Measurements from ENCODE around the gene SORCS2. TPM values are rescaled to one million over a fixed set of nuclear protein-coding genes. Genes with fewer than 3 reads are reported as not detected.

Gene SORCS2
- polyA plus RNA-seq, 1 donor (not counting 4 experiments of a cell fraction or from before 2014, with no cell fraction given) = 0.09 TPM

- no peaks in the 10 kb centered on the region for H3K9me1 ChIP-seq (ENCODE audit: control insufficient read depth, extremely low read depth, insufficient read depth, low read length)
These were observed 19.8 kb upstream of the SORCS2 start for GRCh38 chr4:7172508-7172907.

GRCh38 chr4:7172946-7173345 is 19.4 kb upstream of the SORCS2 start:
- Histone ChIP-seq H3K4me2 (ENCODE audit: control insufficient read depth, extremely low read depth, insufficient read depth, low read depth, low read length) (no peak overlapping the region), H3K79me2 (ENCODE audit: control insufficient read depth, insufficient read depth, low read length) (no peaks in the 10 kb centered on the region), H3K27ac (ENCODE audit: control insufficient read depth, insufficient read depth, low read length) (no peak overlapping the region), H3K9me1 (ENCODE audit: control insufficient read depth, extremely low read depth, insufficient read depth, low read length) (no peaks in the 10 kb centered on the region), H3K9ac (ENCODE audit: control insufficient read depth, extremely low read depth, insufficient read depth, low read length) (no peak overlapping the region), H2AFZ (ENCODE audit: control insufficient read depth, low read length) (no peak overlapping the region), H3K9me3 (ENCODE audit: control insufficient read depth, low read depth, low read length) (no peaks in the 10 kb centered on the region), H4K20me1 (ENCODE audit: control insufficient read depth, extremely low read depth, insufficient read depth, low read length) (no peaks in the 10 kb centered on the region), H3K27me3 (ENCODE audit: control insufficient read depth, extremely low read depth, insufficient read depth, low read length) (no peaks in the 10 kb centered on the region), H3K36me3 (ENCODE audit: control insufficient read depth in 2 of 2, extremely low read depth in 1 of 2, insufficient read depth in 2 of 2, low read length in 2 of 2) (no peaks in the 10 kb centered on the region), H3K4me1 (ENCODE audit: control insufficient read depth, extremely low read depth, insufficient read depth, low read length) (no peaks in the 10 kb centered on the region), H3K4me3 (ENCODE audit: control insufficient read depth in 2 of 3, extremely low read depth in 1 of 3, insufficient read depth in 2 of 3, low read depth in 1 of 3, low read length in 3 of 3) (no peak overlapping the region)
- dilution Hi-C loops (cut with MboI; ENCODE audit: extremely low pct_ligation_motif_present, low sequenced_read_pairs) = no loop called here
- TF ChIP-seq CTCF (optimal IDR thresholded peaks at IDR 0.05 in 1 of 3, IDR thresholded peaks at IDR 0.05 in 1 of 3, conservative IDR thresholded peaks at IDR 0.05 in 1 of 3; ENCODE audit: extremely low read depth in 1 of 3, insufficient read depth in 2 of 3, low read length in 3 of 3) (no peak), EZH2 (IDR thresholded peaks at IDR 0.05; ENCODE audit: low read length) (no peak)
- no peak for FAIRE-seq
- DNase-seq (ENCODE audit: low read depth, low spot score) = no peak

More at GRCh38 chr4:7172508-7172907, 19.8 kb upstream of the SORCS2 start:
- Histone ChIP-seq H3K27me3 (ENCODE audit: control insufficient read depth, extremely low read depth, insufficient read depth, low read length) (no peaks in the 10 kb centered on the region), H3K9me3 (ENCODE audit: control insufficient read depth, low read depth, low read length) (no peaks in the 10 kb centered on the region), H3K4me1 (ENCODE audit: control insufficient read depth, extremely low read depth, insufficient read depth, low read length) (no peaks in the 10 kb centered on the region), H3K27ac (ENCODE audit: control insufficient read depth, insufficient read depth, low read length) (no peak overlapping the region), H3K4me3 (ENCODE audit: control insufficient read depth in 2 of 3, extremely low read depth in 1 of 3, insufficient read depth in 2 of 3, low read depth in 1 of 3, low read length in 3 of 3) (no peak overlapping the region), H3K79me2 (ENCODE audit: control insufficient read depth, insufficient read depth, low read length) (no peaks in the 10 kb centered on the region), H3K9ac (ENCODE audit: control insufficient read depth, extremely low read depth, insufficient read depth, low read length) (no peak overlapping the region), H3K36me3 (ENCODE audit: control insufficient read depth in 2 of 2, extremely low read depth in 1 of 2, insufficient read depth in 2 of 2, low read length in 2 of 2) (no peaks in the 10 kb centered on the region), H4K20me1 (ENCODE audit: control insufficient read depth, extremely low read depth, insufficient read depth, low read length) (no peaks in the 10 kb centered on the region), H3K4me2 (ENCODE audit: control insufficient read depth, extremely low read depth, insufficient read depth, low read depth, low read length) (no peak overlapping the region), H2AFZ (ENCODE audit: control insufficient read depth, low read length) (no peak overlapping the region)
- DNase-seq (ENCODE audit: low read depth, low spot score) (no peak), FAIRE-seq (no peak)
- TF ChIP-seq EZH2 (IDR thresholded peaks at IDR 0.05; ENCODE audit: low read length) (no peak), CTCF (optimal IDR thresholded peaks at IDR 0.05 in 1 of 3, IDR thresholded peaks at IDR 0.05 in 1 of 3, conservative IDR thresholded peaks at IDR 0.05 in 1 of 3; ENCODE audit: extremely low read depth in 1 of 3, insufficient read depth in 2 of 3, low read length in 3 of 3) (no peak)
- dilution Hi-C loops (cut with MboI; ENCODE audit: extremely low pct_ligation_motif_present, low sequenced_read_pairs) = no loop called here

Data from keratinocyte (primary cell).